GM12874 (cell line): ENCODE measurements around the gene TMEM179.

ENCODE experiments used
- CTCF ChIP-seq: IDR thresholded peaks from 2 replicates; pipeline ENCODE4 v1.5.1; 2011; ENCODE audit warnings: low read depth, mild to moderate bottlenecking, control low read depth, low read length, moderate library complexity; ENCODE audit not compliant: insufficient read depth

TMEM179 gene

GRCh38 chr14:104586832-104587620, 17.5 kb downstream of the TMEM179 start:
- no peak for TF ChIP-seq CTCF

- no peak for TF ChIP-seq CTCF
Observed at GRCh38 chr14:104585966-104586697, 18.4 kb downstream of the TMEM179 start.

- TF ChIP-seq CTCF: no peak
Observed at GRCh38 chr14:104584557-104584956, 20.0 kb downstream of the TMEM179 start.

GRCh38 chr14:104583424-104584306, 20.9 kb downstream of the TMEM179 start:
- no peak for TF ChIP-seq CTCF

DNA sequence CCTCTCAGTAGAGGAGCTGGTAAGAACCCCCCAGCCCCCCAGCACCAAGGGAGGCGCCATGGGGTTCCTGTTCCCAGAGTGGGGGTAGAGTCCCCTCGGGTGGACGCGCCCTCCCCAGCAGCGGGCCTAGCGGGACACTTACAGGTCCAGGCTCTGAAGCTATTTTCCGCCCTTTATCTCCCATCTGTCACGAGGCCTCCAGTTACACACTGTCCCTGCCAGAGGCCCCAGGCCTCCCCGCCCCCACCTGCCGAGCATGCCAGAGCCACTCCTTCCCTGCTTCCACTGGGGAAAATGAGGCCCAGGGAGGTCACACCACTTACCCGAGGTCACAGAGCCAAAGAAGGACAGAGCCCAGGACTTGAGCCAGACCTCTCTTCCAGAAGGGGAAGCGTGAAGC, 21.9 kb downstream of the TMEM179 start:
- TF ChIP-seq CTCF: no peak

- TF ChIP-seq CTCF: no peak
Observed at GRCh38 chr14:104582005-104582404, 22.6 kb downstream of the TMEM179 start.

- TF ChIP-seq CTCF: no peak
Observed at GRCh38 chr14:104581521-104581920, 23.1 kb downstream of the TMEM179 start.
